ENCODE results near the gene GGCX. TPM values are rescaled to one million over a fixed set of nuclear protein-coding genes. Genes with fewer than 3 reads are reported as not detected.

The GGCX gene
- total RNA-seq, 1 donor from 2014 or later: 145 TPM

DNA sequence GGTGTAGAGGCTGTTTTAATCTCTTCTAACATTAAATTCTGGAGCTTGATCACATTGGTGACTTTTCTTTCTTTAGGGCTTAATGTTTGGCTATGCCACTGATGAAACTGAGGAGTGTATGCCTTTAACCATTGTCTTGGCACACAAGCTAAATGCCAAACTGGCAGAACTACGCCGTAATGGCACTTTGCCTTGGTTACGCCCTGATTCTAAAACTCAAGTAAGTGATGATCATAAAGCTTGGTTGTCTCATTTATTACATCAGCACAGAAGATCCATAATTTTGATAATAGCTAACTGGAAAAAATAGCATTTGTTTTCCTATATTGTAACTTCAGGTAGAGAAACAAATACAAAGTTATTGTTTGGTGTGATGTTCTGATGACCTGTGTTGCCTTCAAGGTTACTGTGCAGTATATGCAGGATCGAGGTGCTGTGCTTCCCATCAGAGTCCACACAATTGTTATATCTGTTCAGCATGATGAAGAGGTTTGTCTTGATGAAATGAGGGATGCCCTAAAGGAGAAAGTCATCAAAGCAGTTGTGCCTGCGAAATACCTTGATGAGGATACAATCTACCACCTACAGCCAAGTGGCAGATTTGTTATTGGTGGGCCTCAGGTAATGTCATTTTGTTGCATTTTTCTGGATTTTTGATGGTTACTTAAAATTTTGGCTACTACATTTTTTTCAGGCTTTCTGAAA is 19.4 kb downstream of the GGCX start:
- DNase-seq (ENCODE audit: low spot score): no peak
- H3K27me3 Mint-ChIP-seq (ENCODE audit: unreplicated experiment): peaks cover 15% of the 10 kb centered on the region
- peaks cover 48% of the 10 kb centered on the region for H3K4me1 Mint-ChIP-seq (ENCODE audit: unreplicated experiment)
- TF ChIP-seq, protein P1, sequence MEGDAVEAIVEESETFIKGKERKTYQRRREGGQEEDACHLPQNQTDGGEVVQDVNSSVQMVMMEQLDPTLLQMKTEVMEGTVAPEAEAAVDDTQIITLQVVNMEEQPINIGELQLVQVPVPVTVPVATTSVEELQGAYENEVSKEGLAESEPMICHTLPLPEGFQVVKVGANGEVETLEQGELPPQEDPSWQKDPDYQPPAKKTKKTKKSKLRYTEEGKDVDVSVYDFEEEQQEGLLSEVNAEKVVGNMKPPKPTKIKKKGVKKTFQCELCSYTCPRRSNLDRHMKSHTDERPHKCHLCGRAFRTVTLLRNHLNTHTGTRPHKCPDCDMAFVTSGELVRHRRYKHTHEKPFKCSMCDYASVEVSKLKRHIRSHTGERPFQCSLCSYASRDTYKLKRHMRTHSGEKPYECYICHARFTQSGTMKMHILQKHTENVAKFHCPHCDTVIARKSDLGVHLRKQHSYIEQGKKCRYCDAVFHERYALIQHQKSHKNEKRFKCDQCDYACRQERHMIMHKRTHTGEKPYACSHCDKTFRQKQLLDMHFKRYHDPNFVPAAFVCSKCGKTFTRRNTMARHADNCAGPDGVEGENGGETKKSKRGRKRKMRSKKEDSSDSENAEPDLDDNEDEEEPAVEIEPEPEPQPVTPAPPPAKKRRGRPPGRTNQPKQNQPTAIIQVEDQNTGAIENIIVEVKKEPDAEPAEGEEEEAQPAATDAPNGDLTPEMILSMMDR (IDR thresholded peaks at IDR 0.05; ENCODE audit: unreplicated experiment): no peak
- H3K36me3 Mint-ChIP-seq (ENCODE audit: low read depth, unreplicated experiment): peaks cover 49% of the 10 kb centered on the region
- peak overlapping the region; percentile 4 for H3K4me3 Mint-ChIP-seq (ENCODE audit: unreplicated experiment)
- H3K27ac Mint-ChIP-seq (ENCODE audit: unreplicated experiment): peak overlapping the region; percentile 33
- H3K9me3 Mint-ChIP-seq (ENCODE audit: unreplicated experiment): no peaks in the 10 kb centered on the region

DNA sequence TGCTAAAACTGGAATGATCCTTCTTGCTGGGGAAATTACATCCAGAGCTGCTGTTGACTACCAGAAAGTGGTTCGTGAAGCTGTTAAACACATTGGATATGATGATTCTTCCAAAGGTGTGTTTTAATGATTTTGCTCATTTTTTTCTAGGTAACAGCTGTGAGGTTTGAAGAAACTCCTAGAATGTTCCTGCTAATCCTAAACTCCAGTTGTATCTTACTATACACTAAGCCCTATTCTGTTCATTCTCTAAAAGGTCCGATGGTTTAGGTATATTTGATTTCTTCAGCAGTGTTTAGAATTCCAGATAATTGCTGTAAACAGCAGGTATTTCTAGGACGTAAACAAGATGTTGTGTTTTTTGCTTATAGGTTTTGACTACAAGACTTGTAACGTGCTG is 20.0 kb downstream of the GGCX start:
- no peak for DNase-seq (ENCODE audit: low spot score)
- Mint-ChIP-seq H3K4me3 (ENCODE audit: unreplicated experiment) (peak overlapping the region; percentile 98), H3K27ac (ENCODE audit: unreplicated experiment) (no peak overlapping the region), H3K36me3 (ENCODE audit: low read depth, unreplicated experiment) (peaks cover 44% of the 10 kb centered on the region), H3K9me3 (ENCODE audit: unreplicated experiment) (no peaks in the 10 kb centered on the region), H3K4me1 (ENCODE audit: unreplicated experiment) (peaks cover 52% of the 10 kb centered on the region), H3K27me3 (ENCODE audit: unreplicated experiment) (peaks cover 15% of the 10 kb centered on the region)
- TF ChIP-seq, protein P1 (IDR thresholded peaks at IDR 0.05; ENCODE audit: unreplicated experiment): no peak

DNA sequence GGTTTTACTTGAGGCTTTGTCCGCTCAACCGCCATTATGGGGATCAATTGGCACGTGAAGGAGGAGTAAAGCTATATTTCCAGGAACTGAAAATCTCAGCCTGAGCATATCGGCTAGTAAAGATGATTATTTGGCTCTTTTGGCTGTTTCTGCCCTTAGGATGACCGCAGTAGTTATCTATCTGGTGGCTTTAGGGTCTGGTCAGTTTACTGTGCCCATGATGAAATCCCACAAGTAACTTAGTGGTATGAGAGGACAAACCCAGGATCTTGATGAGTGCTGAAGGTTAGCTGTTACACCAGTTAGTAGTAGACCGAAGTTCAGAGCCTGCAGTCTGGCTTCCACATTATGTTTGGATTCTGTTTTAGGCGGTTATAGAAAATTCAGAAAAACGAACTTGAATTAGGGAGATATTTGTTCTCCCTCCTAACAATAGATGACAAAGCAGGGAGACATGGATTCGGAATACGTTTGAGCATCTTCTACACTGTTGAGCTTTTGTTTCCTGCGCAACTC is 21.1 kb downstream of the GGCX start:
- no peaks in the 10 kb centered on the region for H3K9me3 Mint-ChIP-seq (ENCODE audit: unreplicated experiment)
- peaks cover 52% of the 10 kb centered on the region for H3K4me1 Mint-ChIP-seq (ENCODE audit: unreplicated experiment)
- peak overlapping the region; percentile 98 for H3K4me3 Mint-ChIP-seq (ENCODE audit: unreplicated experiment)
- H3K36me3 Mint-ChIP-seq (ENCODE audit: low read depth, unreplicated experiment): peaks cover 44% of the 10 kb centered on the region
- peak overlapping the region; percentile 91 for H3K27ac Mint-ChIP-seq (ENCODE audit: unreplicated experiment)
- H3K27me3 Mint-ChIP-seq (ENCODE audit: unreplicated experiment): peaks cover 15% of the 10 kb centered on the region
- DNase-seq (ENCODE audit: low spot score): no peak
- TF ChIP-seq, protein P1 (IDR thresholded peaks at IDR 0.05; ENCODE audit: unreplicated experiment): no peak

DNA sequence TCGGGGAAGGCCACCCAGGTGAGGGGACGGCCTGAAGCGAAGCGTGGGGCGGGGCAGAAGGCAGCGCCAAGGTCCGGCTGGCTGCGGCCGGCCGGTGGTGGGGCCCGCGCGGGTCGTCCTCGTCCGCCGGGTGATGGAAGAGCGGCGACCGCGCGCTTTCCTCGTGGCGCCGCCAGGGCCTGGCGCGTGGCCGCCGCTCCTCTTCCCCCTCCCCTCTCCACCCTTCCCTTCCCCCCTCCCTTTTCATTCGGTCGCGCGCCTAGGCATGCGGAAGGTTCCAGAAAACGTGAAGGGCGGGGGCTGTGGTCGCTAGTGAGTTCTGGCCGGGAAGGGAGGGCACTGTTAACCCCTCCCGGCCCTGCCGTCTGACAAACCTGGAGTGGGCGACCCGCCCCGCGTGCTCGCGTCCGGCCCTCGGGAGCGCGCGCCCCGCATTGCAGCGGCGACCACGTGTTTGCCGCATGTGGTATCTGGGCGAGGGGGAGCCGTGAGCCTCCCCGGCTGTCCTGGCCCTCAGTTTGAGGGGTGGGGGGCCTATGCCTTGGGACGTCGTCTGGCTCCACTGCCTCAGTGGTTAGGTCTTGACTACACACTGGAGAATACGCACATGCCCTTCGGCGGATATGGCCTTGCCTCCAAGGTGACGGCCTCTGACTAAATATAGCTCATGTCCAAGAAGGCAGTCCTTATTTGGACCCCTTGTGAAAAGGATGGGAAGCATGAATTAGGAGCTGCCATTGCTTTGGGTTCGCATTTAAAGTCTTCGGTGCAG is 21.7 kb downstream of the GGCX start:
- H3K27me3 Mint-ChIP-seq (ENCODE audit: unreplicated experiment): peaks cover 15% of the 10 kb centered on the region
- H3K36me3 Mint-ChIP-seq (ENCODE audit: low read depth, unreplicated experiment): peaks cover 41% of the 10 kb centered on the region
- DNase-seq (ENCODE audit: low spot score): peak; percentile 61

More for the DNA sequence above, 21.7 kb downstream of the GGCX start:
- H3K4me1 Mint-ChIP-seq (ENCODE audit: unreplicated experiment): peaks cover 56% of the 10 kb centered on the region
- H3K27ac Mint-ChIP-seq (ENCODE audit: unreplicated experiment): peak overlapping the region; percentile 92
- TF ChIP-seq, protein P1 (IDR thresholded peaks at IDR 0.05; ENCODE audit: unreplicated experiment): no peak
- H3K4me3 Mint-ChIP-seq (ENCODE audit: unreplicated experiment): peak overlapping the region; percentile 98
- H3K9me3 Mint-ChIP-seq (ENCODE audit: unreplicated experiment): no peaks in the 10 kb centered on the region
